ENCODE results near the gene ATP2B1.

DNA sequence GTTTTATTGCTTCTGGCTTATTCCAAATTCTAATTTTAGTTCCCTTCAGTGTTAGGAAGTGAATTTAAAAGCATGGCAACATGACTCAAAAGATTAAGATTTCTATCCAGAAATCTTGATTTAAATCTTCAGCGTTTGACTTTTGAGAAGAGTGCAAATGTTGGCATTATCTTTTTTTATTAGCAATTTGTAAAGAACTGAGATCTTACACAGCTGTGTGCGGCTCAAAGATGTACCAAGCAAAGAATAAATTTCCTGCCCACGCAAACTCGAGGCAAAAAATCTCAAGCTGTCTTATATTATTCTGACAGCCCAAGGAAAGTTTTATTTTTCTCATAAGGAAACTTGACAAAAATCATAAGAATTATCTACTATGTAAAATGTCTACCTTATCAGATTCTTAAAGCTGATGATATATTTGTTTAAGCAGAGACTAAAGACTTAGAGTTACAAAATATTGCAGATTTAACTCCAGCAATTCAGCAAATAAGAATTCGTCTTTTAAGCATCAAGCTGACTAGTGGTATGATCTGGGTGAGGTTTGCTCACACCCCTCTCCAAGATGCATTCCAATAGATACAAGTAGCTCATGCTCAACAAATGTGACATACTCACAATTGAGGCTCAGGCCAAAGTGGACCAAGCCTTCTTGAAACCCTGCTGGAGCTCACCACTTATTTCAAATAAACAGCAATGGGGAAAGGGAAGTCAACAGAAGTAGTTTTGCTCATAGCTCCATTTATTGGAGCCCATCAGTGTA, 135.4 kb downstream of the ATP2B1 start:
- TF ChIP-seq, protein P1, sequence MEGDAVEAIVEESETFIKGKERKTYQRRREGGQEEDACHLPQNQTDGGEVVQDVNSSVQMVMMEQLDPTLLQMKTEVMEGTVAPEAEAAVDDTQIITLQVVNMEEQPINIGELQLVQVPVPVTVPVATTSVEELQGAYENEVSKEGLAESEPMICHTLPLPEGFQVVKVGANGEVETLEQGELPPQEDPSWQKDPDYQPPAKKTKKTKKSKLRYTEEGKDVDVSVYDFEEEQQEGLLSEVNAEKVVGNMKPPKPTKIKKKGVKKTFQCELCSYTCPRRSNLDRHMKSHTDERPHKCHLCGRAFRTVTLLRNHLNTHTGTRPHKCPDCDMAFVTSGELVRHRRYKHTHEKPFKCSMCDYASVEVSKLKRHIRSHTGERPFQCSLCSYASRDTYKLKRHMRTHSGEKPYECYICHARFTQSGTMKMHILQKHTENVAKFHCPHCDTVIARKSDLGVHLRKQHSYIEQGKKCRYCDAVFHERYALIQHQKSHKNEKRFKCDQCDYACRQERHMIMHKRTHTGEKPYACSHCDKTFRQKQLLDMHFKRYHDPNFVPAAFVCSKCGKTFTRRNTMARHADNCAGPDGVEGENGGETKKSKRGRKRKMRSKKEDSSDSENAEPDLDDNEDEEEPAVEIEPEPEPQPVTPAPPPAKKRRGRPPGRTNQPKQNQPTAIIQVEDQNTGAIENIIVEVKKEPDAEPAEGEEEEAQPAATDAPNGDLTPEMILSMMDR (IDR thresholded peaks at IDR 0.05): no peak
- no peak for TF ChIP-seq EP300 (IDR thresholded peaks at IDR 0.05)
